ENCODE measurements around the gene KCNT1.

- no peak for TF ChIP-seq CTCF (IDR thresholded peaks at IDR 0.05)
- no peak for TF ChIP-seq POLR2A (IDR thresholded peaks at IDR 0.05)
Measured at GRCh38 chr9:135661816-135662560, 40.0 kb upstream of the KCNT1 start.

Measured in vagina (tissue), 2 donors.